HG03060 (cell line): ENCODE results near the gene PPP6C.
"Not testable (repeated sequence)": the region's sequence is repeated elsewhere in the genome, so short reads cannot be mapped to it uniquely, and the experiment has no call there.

Experiments used
- ATAC-seq: cut with Tn5 transposase; IDR thresholded peaks from one replicate; pipeline ENCODE4 v1.9.1; 2021; ENCODE audit warnings: low read depth, moderate number of reproducible peaks; ENCODE audit not compliant: unreplicated experiment

PPP6C gene

DNA sequence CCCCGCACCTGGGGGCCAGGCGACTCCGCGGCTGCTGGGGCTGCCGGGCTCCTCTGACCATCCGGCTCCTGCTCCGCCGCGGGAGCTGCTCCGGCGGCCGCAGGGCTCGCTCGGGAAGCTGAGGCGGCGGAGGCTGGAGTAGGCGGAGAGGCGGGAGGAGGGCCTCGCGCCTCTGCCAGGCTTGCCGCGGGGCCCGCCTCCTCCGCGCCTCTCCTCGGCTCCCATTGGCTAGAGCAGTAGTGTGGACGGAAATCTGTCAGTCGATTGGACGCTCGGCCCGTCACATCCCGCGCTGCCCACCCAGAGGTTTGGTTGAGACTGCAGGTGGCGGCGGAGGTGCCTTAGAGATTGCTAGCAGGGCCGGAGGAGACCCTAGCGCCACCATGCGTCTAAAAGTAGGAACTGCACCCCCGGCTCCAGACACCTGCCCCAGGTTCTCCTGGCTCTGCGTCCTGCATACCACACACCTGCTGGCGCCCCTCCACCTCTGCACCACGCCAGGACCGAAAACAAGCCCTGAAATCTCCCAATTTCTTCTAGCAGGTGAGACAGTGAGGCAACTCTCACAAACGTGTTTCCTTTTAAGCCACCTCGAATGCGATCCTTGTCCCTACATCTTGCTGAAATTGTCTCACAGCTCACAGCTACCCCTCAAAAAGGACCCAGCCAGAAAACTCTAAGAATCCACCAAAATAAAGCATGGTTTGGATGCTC lies 46.1 kb downstream of the PPP6C start, which contains the start of gene SCAI:
SCAI (minus strand) TSS at position 152 of the 714 bp plus-strand sequence; CDS start at position 61, 91 bp downstream.
- peak; percentile 95 for ATAC-seq

DNA sequence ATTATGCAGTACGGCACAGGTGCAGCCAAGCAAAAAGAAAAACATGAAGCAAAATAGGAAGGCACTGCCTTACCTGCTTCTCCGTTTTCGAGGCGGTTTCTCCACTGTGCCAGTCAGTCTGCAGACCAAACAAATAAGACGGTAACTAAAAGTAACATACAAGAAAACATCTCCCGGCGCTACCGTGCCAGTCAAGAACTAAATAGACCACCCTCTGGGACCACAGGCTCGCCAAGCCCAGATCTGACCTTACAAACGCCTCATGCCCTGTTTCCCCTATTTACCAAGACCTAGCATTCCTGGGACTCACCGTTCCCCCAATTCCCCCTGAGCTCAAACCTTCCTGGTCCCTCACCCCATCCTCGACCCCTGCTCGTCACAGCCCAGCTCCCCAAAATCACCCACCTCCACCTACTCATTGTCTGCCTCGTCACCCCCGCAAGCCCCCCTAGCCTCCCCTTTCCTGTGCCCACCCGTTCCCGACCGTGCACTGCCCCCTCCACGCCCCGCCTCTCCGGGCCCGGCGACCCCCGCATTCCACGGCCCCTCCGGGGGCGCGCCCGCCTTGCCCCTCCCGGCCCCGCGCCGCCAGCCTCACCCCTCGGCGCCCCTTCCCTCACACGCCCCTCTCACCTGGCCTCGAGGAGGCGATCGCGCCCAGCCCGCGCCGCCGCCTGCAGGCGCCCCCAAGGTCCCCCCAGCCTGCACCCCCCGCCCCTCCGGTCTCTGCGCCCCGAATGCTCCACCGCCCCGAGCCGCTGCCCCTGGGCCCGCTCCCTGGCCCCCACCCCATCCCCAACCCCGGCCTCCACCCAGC lies 46.8 kb downstream of the PPP6C start:
- ATAC-seq: no peak

DNA sequence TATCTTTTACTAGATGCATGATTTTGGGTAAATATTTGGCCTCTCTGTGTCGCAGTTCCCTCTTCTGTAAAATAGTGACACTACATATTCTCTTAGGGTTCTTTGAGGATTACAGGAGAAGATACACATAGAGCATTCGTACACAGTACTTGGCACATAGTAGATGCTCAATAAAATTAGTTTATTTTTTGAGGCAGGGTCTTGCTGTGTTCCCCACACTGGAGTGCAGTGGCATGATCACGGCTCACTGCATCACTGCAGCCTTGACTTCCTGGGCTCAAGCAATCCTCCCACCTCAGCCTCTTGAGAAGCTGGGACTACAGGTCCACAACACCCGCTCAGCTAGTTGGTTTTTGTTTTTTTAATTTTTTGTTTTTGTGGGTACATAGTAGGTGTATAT lies 47.9 kb downstream of the PPP6C start:
- ATAC-seq: no peak

DNA sequence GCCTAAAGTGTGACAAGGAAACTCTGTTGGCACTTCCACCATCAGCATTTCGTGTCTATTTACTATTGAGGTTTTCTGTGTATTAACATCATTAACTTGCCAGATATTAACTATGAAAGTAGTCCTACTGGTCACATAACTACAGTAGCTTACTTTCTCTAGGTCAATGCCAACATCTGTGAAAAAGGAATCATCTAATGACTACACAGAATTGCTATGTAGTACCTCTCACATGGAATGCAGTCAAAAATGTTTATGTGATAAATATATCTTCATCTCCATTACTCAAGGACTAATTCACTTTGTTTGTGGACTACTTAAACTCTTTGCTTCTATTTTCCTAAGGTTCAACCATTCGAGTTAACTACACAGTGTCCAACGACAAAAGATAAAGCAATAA lies 48.4 kb downstream of the PPP6C start:
- ATAC-seq: no peak

DNA sequence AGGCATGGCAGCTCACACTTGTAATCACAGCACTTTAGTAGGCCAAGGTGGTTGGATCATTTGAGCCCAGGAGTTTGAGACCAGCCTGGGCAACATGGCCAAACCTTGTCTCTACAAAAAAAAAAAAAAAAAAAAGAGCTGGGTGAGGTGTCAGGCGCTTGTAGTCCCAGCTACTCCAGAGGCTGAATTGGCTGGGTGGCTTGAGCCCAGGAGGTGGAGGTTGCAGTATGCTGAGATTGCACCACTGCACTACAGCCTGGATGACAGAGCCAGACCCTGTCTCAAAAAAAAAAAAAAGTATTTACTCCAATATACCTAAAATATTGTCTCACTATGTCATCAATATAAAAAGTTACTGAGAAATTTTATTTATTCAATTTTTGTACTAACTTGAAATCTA lies 49.0 kb downstream of the PPP6C start:
- ATAC-seq: no peak

DNA sequence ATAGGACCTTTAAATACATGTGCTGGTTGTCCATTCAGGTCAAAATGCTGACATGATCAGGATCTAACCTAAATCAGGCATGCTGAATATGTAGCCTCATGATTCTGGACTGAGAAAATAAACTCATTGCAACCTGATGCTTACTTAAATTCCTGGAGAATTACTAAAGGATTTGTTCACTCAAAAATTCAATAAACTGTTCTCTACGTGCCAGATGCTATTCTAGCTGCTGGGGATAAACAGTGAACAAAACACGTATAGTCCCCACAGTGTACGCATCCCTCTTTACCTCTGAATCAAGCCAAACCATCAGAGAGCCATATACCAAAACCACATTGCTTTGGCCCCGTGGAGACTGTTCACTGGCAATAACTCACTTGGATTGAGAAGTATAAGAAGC lies 52.4 kb downstream of the PPP6C start:
- no peak for ATAC-seq

DNA sequence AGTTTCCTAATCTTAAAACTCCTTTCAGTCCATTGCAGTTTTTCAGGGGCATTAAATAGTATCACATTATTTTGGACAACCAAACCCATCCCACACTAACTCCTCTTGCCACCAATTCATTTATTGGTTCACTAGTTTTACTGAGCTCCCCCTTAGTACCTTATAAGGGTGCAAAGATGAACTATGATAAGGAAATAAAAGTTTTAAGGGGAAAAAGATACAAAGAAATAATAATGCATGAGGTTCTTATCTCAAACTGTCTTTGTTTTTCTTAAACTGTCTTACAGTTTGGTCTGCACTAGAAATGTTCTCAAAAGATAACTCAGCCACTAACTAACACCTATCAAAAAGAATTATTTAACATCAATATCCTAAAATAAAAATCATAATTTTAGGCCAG lies 54.6 kb downstream of the PPP6C start:
- ATAC-seq: no peak

DNA sequence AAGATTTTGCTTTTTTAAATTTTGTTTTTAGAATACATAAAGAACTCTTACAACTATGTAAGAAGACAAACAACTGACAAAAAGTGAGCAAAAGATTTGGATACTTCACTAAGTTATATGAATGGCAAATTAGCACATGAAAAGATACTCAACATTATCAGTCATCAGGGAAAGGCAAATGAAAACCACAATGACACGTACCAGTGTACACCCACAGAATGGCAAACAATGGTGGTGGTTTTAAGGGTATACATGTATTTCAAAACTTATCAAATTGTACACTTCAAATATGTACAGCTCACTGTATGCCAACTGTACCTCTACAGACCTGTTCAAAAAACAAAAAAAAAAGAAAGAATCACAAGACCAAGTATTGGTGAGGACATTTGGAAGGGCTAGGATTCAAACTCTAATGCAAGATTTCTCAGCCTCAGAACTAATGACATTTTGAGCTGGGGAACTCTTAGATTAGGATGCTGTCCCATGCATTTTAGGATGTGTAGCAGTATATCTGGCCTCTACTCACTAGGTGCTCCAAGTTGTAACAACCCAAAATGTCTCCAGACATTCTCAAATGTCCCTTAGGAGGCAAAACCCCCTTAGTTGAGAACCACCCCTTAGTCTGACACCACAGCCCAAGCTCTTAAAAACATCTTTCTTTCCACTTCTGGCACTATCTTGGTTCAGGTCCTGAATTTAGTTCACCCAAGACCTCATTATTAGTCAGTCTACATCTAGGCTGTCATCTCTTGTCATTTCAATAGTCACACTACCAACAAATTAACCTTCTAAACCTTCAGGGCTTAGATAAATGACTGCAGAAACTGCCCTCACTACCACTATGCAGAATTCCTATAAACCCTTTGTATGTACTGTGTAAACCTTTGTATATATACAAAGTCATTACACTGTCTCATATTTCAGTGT lies 55.9 kb downstream of the PPP6C start:
- no peak for ATAC-seq

DNA sequence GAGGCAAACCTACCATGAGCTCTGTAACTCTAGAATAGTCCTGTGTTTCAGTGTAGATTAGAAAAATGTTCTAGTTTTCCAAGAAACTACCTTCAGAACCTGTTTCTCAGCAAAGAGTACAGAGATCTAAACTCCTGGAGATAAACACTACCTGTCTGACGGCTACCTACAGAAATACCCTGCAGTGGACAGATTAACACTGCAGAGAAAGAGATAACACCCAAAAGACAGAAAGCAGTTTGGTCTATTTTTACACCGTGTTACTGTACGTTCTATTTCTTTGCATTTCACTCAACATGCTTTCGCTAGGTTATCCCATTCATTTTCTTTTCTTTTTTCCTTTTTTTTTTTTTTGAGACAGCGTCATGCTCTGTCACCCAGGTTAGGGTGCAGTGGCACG lies 57.8 kb downstream of the PPP6C start:
- ATAC-seq: no peak

DNA sequence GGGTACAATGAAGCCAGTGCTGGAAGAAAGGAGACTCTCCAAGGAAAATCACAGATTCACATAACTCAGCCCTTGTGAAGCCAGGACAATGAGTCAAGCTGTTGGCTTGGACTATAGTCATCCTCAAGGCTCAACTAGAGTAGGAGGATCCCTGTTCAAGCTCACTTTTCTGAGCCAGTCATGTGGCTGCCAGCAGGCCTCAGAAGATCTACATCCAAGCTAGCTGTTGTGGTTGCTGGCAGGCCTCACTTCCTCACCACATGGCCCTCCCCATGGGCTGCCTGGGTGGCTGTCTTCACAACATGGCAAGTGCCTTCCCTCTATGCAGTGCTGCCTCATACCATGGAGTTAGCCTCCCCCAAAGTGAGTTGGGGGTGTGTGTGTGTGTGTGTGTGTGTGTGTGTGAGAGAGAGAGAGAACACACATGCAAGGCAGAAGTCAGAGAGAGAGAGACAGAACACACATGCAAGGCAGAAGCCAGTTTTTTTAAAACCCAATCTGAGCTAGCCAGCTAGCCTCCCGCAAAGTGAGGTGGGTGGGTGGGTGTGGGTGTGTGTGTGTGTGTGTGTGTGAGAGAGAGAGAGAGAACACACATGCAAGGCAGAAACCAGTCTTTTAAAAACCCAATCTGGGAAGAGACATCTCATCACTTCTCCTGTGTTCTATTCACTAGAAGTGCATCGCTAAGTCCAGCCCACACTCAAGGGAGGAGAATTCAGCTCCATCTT lies 63.4 kb downstream of the PPP6C start:
- peak; percentile 69 for ATAC-seq

DNA sequence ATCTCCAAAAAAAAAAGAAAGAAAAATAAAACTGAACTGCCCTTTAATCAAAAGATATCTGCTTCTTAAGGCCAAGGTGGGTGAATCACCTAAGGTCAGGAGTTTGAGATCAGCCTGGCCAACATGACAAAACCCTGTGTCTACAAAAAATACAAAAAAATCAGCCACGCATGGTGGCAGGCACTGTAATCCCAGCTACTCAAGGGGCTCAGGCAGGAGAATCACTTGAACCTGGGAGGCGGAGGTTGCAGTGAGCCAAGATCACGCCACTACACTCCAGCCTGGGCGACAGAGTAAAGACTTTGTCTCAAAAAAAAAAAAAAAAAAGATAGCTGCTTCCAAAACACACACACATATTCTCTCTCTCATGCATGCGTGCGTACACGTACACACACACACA lies 64.1 kb downstream of the PPP6C start:
- ATAC-seq: no peak

DNA sequence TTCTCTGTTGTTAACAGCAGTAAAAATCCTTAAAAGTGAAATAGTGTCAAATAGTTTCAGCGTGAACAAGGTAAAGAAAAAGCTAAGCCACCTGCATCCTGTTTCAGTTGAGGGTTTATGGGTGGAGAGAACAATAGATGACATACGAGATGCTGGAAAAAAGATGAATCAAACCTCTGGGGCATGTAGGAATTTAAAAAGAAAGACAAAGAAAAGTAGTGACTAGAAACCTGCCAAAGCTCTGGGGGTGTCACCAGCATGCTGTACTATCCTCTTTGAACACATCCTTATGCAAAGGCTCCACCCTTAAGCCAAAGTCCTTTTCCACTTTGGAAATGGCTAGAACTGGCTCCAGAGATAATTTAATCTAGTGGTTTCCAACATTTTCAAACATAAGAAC lies 68.5 kb downstream of the PPP6C start:
- no peak for ATAC-seq

DNA sequence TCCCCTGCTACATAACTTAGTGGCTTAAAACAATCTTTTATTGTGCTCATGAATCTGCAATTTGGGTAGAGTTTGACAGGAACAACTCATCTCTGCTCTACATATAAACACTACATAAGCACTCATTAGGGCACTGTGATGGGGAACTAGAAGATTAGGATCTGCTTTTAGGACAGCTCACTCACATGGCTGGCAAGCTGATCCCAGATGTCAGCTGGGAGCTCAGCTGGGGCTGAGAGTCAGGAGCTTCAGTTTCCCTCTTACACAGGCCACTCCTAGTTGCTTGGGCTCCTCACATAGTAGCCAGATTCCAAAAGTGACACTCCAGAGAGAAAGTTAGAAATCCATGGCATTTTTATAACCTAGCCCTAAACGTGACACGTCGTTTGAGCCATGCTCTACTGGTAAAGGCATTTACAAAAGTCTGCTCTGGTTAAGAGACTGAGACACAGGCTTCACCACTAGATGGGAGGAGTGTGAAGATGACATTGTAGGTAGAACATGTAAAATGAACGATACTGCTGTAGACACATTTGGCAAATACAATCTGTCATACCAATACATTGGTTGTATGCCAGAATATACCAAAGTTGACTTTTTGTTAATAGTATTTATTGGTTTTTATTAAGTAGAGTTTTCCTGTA lies 69.8 kb downstream of the PPP6C start:
- no peak for ATAC-seq

DNA sequence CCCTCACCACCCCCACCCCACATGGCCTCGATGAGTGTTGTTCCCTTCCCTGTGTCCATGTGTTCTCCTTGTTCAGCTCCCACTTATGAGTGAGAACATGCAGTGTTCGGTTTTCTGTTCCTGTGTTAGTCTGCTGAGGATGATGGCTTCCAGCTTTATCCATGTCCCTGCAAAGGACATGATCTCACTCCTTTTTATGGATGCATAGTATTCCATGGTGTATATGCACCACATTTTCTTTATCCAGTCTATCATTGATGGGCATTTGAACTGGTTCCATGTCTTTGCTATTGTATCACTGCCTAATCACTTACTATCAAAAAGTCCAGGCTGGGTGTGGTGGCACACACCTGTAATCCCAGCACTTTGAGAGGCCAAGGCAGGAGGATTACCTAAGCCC lies 70.9 kb downstream of the PPP6C start:
- ATAC-seq: not testable (repeated sequence)

DNA sequence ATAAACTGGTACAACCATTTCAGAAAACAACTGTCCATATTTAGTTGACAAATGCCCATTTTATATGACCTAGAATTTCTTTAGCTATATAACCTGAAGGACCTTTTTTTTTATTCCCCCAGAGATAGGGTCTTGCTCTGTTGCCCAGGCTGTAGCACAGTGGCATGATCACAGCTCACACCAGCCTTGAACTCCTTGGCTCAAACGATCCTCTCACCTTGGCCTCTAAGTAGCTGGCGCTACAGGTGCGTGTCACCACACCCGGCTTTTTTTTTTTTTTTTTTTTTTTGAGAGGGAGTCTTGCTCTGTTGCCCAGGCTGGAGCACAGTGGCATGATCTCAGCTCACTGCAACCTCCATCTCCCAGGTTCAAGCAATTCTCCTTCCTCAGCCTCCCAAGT lies 75.1 kb downstream of the PPP6C start:
- ATAC-seq: not testable (repeated sequence)

DNA sequence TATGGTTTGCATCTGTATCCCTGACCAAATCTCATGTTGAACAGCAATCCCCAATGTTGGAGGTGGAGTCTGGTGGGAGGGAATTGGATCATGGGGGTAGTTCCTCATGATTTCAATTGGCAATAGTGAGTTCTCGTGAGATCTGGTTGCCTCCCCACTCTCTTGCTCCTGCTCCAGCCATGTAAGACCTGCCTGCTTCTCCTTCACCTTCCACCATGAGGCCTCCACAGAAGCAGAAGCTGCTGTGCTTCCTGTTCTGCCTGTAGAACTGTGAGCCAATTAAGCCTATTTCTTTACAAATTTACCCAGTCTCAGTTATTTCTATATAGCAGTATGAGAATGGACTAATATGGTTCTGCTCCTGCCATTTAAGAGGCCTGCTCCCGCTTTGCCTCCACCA lies 79.1 kb downstream of the PPP6C start:
- ATAC-seq: no peak

DNA sequence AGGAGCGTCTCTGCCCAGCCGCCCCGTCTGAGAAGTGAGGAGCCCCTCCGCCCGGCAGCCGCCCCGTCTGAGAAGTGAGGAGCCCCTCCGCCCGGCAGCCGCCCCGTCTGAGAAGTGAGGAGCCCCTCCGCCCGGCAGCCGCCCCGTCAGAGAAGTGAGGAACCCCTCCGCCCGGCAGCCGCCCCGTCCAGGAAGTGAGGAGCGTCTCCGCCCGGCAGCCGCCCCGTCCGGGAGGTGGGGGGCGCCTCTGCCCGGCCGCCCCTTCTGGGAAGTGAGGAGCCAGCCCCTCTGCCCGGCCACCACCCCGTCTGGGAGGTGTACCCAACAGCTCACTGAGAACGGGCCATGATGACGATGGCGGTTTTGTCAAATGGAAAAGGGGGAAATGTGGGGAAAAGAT lies 81.1 kb downstream of the PPP6C start:
- not testable (repeated sequence) for ATAC-seq

DNA sequence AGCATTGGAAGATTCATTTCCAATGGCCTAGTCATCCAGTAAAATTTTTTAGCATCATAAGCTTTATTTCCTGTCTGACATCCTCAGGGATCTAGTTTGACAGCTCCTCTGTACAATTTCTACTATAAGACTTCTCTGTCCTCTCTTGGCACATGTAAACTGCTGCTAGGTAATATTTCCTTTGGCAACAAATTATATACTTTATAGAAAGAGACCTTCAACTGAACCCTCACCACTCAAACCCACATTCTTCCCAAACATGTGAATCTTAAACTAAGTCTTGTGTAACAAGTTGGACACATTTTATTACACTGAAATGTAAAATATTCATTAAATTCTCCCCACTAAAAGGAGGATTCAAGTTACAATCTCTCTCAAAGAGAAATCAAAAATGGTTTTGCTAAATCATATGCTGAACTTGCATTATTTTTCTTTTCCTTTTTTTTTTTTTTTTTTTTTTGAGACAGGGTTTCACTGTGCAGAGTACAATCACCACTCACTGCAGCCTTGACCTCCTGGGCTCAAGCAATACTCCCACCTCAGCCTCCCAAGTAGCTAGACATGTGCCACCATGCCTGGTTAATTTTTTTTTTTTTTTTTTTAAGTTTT lies 83.2 kb downstream of the PPP6C start:
- no peak for ATAC-seq

DNA sequence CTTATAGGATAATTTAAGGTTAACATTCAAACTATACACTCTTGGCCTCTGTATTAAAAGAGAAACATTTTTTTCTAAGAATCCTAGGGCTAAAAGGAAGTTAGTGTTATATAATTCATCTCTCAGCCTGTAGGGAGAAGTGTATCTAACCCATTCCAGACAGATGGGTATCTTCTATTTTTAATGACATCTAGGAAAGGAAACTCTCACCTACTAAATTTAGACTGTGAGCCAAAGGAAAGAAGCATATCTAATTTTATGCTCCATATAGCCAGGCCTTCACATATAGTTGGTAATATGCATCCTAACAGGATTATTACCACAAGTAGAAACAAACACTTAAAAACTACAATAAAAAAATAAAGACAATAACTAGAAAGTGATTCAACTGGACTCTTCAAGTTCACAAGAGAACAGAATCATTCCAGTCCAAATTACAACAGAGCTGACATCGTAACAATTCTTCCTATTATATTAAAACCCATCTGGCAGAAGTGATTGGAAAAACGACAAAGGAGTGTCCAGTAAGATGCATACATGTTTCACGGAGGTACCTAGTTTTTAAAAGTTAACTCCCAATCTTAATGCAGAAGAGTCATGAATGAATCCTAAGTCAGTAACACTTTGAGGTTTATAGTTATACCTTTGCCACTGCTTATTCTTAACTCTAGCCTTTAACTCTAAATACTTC lies 85.7 kb downstream of the PPP6C start:
- ATAC-seq: no peak
